Subcutaneous adipose tissue (tissue), 4 donors: ENCODE data around the gene WDR37. TPM values are rescaled to one million over a fixed set of nuclear protein-coding genes. Genes with fewer than 3 reads are reported as not detected.

Source experiments
- total RNA-seq, 4 donors: library from RNA; depleted of rRNA; stranded (reverse); fragments of >200 nt; gene quantifications; one replicate each; pipeline ENCODE4 v1.1.0, GENCODE V29; 2016
- TF ChIP-seq, protein P1 (sequence below): fragments of 450-650 bp; IDR thresholded peaks from one replicate; pipeline ENCODE4 v1.5.1; 2016; ENCODE audit warnings: low read depth, mild to moderate bottlenecking, control low read depth, antibody characterized with exemption, moderate library complexity

Gene WDR37
- total RNA-seq, 4 donors from 2014 or later, result 11.4 to 16.0 (median 15.0) TPM

DNA sequence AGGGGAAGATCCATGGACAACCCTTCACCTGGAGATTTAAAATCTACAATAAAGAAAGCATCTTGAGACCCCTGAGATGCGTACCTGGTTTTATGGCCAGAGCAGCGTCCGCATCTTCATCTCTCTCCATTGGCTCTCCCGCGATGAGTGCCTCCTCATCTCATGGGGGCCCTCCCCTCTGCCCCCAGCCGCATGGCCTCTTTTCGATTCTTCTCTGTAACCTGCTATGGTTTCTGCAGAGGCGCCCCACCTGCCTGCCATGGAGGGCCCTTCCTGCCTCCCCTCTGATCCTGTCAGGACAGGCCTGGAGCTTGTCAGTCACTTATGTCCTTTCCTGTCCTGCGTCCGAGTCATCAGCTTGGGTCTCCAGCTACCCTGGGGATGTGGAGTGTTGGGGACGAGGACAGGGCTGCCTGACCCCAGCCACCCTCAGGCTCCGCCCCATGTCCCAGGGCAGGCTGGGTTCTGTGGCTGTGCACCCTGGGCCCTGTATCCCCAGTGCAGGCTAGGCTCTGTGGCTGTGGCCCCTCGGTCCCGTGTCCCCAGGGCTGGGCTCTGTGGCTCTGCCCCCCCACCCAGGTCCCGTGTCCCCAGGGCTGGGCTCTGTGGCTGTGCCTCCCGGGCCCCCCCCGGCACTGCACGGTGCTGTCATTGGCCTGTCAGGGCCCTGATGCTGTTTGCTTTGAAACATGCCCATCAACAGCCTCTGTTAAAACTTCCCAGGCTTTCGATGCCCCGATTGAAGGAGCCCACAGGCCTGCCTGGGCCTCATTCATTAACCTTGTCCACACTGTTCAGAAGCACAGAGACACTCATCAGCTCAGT, 99.8 kb downstream of the WDR37 start:
- TF ChIP-seq, protein P1, sequence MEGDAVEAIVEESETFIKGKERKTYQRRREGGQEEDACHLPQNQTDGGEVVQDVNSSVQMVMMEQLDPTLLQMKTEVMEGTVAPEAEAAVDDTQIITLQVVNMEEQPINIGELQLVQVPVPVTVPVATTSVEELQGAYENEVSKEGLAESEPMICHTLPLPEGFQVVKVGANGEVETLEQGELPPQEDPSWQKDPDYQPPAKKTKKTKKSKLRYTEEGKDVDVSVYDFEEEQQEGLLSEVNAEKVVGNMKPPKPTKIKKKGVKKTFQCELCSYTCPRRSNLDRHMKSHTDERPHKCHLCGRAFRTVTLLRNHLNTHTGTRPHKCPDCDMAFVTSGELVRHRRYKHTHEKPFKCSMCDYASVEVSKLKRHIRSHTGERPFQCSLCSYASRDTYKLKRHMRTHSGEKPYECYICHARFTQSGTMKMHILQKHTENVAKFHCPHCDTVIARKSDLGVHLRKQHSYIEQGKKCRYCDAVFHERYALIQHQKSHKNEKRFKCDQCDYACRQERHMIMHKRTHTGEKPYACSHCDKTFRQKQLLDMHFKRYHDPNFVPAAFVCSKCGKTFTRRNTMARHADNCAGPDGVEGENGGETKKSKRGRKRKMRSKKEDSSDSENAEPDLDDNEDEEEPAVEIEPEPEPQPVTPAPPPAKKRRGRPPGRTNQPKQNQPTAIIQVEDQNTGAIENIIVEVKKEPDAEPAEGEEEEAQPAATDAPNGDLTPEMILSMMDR, result no peak

DNA sequence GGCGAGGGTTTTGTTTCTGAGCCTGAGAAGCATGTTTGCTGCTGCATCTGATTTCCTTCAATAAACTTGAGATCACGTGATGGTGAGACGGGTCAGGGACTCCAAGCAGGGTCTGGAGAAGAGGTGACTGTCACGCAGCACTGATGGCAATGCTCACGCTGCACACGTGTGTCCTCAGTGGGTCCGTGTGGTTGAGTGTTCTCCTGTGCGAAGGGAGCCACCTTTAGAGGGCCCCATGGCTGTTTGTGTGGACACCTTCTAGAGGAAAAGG, 100.4 kb downstream of the WDR37 start:
- TF ChIP-seq, protein P1, result no peak

DNA sequence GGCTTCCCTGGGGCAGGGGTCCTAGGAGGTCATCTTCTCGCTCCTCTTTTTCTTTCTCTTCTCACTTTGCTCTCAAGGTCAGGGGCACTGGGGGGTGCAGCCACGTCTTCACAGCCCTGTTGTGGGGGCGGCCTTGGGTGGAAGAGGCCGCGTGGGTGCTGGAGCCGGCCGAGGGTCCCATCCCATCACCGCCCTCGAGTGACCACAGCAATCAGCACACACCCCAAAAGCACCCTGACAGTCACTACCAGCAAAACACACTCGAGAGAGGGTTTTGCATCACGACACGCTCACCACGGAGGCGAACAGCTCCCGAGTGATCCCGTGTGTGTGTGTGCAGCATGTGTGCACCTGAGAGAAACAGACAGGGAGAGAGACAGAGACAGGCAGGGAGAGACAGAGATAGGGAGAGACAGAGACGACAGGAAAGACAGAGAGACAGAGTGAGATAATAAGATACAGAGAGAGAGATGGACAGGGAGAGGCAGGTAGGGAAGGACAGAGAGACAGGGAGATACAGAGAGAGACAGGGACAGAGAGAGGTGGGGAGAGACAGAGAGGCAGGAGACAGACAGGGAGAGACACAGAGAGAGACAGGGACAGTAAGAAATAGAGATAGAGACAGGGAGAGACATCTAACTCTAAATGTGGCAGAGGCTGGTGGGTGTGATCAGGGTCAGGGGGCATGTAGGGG, 100.9 kb downstream of the WDR37 start:
- TF ChIP-seq, protein P1, result no peak

DNA sequence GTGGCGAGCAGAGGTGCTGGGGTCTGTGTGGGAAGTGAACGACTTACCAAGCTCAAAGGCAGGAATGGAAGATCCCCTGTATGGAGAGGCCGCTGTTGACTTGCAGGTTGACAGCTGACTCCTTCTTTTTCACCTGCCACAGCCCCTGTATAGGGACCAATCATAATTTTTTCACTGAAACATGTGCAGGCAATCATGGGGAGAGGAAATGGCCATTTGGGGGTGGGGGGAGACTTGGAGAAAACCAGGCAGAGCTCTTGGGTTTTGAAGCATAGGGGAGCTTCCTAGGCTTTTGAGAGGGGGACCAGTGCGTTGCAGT, 101.4 kb downstream of the WDR37 start:
- TF ChIP-seq, protein P1, result no peak

DNA sequence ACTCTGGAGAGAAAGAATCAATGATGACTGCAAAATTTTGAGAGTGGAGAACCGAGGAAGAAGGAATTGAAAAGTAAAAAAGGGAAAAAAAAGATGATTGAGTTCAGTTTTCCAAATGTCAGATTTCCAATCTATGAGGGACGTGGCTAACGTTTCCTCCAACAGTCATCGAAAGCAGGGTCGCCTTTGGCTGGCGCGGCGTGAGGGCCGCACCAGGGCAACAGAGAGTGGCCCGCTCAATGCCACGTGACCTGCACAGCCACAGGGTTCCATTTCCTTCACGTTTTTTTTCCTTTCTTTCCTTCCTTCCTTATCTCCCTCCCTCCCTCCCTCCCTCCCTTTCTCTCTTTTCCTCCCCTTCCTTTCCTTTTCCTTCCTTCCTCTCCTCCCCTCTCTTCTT, 101.9 kb downstream of the WDR37 start:
- TF ChIP-seq, protein P1, result no peak

DNA sequence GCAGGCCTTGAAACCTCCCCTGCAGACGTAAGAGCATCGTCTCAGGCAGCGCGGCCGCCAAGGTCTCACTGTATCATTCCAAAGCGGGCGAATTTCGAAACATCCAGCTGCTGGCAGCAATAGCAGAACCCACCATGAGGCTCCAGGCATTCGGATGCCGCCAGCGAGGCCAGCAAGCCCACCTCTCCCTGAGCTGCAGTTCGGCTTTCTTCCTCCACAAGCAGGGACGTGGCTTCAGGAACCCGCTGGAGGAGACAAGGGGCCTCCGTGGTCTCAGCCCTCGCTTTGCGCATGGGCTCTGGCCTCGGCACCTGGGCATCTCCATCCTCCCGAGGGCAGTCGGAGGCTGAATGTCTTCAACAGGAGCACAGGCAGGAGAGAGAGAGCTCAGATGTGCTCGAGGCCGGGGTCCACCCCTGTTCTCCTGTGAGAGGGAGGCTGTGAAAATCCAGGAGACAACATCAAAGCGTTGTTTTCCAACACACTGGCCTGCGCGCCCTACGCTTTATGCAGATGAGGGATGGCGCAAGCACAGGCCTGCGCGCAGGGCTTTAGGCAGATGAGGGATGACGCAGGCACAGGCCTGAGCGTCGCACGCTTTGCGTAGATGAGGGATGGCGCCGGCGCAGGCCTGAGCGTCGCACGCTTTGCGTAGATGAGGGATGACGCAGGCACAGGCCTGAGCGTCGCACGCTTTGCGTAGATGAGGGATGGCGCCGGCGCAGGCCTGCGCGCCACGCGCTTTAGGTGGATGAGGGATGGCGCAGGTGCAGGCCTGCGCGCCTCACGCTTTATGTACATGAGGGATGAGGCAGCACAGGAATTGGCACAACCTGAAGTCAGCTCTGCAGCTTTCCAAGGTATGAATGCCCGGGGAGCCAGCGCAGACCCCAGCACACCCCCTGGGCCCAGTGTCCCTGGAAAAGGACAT, 103.2 kb downstream of the WDR37 start:
- TF ChIP-seq, protein P1, result no peak
